ENCODE results near the gene ALOX15B.

DNA sequence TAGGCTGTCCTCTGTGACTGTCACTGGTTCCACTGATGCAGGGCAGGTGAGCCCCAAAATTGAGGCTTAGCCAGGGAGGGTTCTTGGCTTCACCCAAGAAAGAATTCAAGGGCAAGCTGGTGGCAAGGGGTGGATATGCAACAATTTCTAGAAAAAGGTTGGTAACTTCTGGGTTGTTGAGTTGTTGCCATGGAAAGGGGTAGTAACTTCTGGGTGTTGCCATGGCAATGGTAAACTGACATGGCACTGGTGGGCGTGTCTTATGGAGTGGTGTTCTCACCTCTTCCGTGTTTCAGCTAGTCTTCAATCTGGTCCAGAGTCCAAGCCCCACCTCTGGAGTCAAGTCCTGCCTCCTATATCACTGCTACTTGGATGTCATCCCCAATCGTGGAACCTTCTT is 45.9 kb upstream of the ALOX15B start:
- TF ChIP-seq CTCF (conservative IDR thresholded peaks at IDR 0.05) (no peak), EZH2 (IDR thresholded peaks at IDR 0.05; ENCODE audit: low read depth) (no peak)

Data from PC-9 (cell line).